Panc1 (cell line): ENCODE measurements around the gene ANTXR1. TPM values are rescaled to one million over a fixed set of nuclear protein-coding genes. Genes with fewer than 3 reads are reported as not detected.
A peak's percentile ranks its signal among the peaks of the same experiment; 100 is the strongest.

ENCODE experiments used
- ATAC-seq: fragments of 200-7000 bp; cut with Tn5 transposase; 2 replicates; pipeline ENCODE4 v1.9.1; 2020; ENCODE audit warnings: mild to moderate bottlenecking, moderate library complexity
- BruUV-seq: library from RNA; stranded (reverse); fragments of 400-500 nt; replicated peaks from 2 replicates; lab custom pipeline; 2021; lab: Mats Ljungman, UMichigan
- CTCF ChIA-PET: fragments of 300-600 bp; sonication (Branson Sonifier 250); formaldehyde crosslinking; loops from one replicate; lab custom pipeline; 2022; ENCODE audit warnings: antibody characterized with exemption; lab: Charles Lee
- POLR2A ChIA-PET: fragments of 300-600 bp; sonication (Branson Sonifier 250); formaldehyde crosslinking; loops from one replicate; lab custom pipeline; 2022; ENCODE audit warnings: antibody characterized with exemption; lab: Charles Lee
- DNase-seq: peaks from one replicate; pipeline ENCODE4 v3.0.0-alpha.2; 2010; ENCODE audit warnings: low read depth, low spot score
- H3K27ac ChIP-seq: 2 replicates; pipeline ENCODE4 v1.5.1; 2011; ENCODE audit warnings: mild to moderate bottlenecking, low read length, inconsistent platforms
- H3K27me3 ChIP-seq: fragments of 200-500 bp; sonication (Bioruptor generic); 2 replicates; pipeline ENCODE4 v1.6.0; 2014; ENCODE audit warnings: low read length, inconsistent platforms; ENCODE audit not compliant: control insufficient read depth, insufficient read depth
- H3K36me3 ChIP-seq: fragments of 200-500 bp; sonication (Bioruptor generic); 2 replicates; pipeline ENCODE4 v1.5.1; 2014; ENCODE audit warnings: inconsistent platforms, mild to moderate bottlenecking, low read length, moderate library complexity; ENCODE audit not compliant: control insufficient read depth, insufficient read depth
- H3K4me1 ChIP-seq: 2 replicates; pipeline ENCODE4 v1.5.1; 2011; ENCODE audit warnings: inconsistent platforms, mild to moderate bottlenecking, low read length, moderate library complexity; ENCODE audit not compliant: control insufficient read depth, insufficient read depth
- H3K4me3 ChIP-seq, 2 experiments: 2 replicates each; pipeline ENCODE4 v1.5.1; 2011 to 2012; ENCODE audit warnings: low read depth in 2 of 2, low read length in 2 of 2, mild to moderate bottlenecking in 2 of 2, inconsistent platforms in 1 of 2, moderate library complexity in 1 of 2
- H3K9me3 ChIP-seq: fragments of 200-500 bp; sonication (Bioruptor generic); 2 replicates; pipeline ENCODE4 v1.5.1; 2014; ENCODE audit warnings: low read depth, mild to moderate bottlenecking, inconsistent platforms, low read length, moderate library complexity; ENCODE audit not compliant: control insufficient read depth, insufficient read depth
- POLR2AphosphoS5 ChIP-seq: IDR thresholded peaks from 2 replicates; pipeline ENCODE4 v1.6.1; 2012; ENCODE audit warnings: mild to moderate bottlenecking, low read depth, low read length, moderate library complexity
- SIN3A ChIP-seq: IDR thresholded peaks from 2 replicates; pipeline ENCODE4 v1.6.1; 2012; ENCODE audit warnings: low read depth, mild to moderate bottlenecking, low read length, moderate library complexity, borderline replicate concordance; ENCODE audit not compliant: insufficient read depth
- TCF7L2 ChIP-seq: IDR thresholded peaks from 2 replicates; pipeline ENCODE4 v1.6.1; 2011; ENCODE audit warnings: mild to moderate bottlenecking, low read depth, low read length, inconsistent platforms
- in situ Hi-C: cut with HindIII; loops from 2 replicates; pipeline ENCODE4 v1.10.0; 2016; ENCODE audit warnings: low sequenced_read_pairs, low pct_unique_long_range_greater_than_20kb
- intact Hi-C: fragments of 100-400 bp; cut with micrococcal nuclease; formaldehyde crosslinking; loops from one replicate; pipeline ENCODE4 v1.10.0; 2022; ENCODE audit not compliant: unreplicated experiment
- total RNA-seq: library from RNA; stranded (reverse); gene quantifications from one replicate; pipeline ENCODE4 v1.2.1, GENCODE V29; 2021; ENCODE audit not compliant: unreplicated experiment
- TF ChIP-seq, protein P1 (sequence below), 2 experiments: IDR thresholded peaks; 2 replicates each; pipeline ENCODE4 v1.6.1; 2011 to 2012; ENCODE audit warnings: low read depth in 2 of 2, control low read depth in 1 of 2, low read length in 1 of 2, mild to moderate bottlenecking in 1 of 2, moderate library complexity in 1 of 2; ENCODE audit not compliant: insufficient read depth in 1 of 2
- TF ChIP-seq, protein P2 (sequence below): fragments of 450-650 bp; IDR thresholded peaks from 2 replicates; pipeline ENCODE4 v1.5.1; 2017; ENCODE audit warnings: mild to moderate bottlenecking

ANTXR1 gene
- total RNA-seq, 1 experiment from 2014 or later: 132 TPM

DNA sequence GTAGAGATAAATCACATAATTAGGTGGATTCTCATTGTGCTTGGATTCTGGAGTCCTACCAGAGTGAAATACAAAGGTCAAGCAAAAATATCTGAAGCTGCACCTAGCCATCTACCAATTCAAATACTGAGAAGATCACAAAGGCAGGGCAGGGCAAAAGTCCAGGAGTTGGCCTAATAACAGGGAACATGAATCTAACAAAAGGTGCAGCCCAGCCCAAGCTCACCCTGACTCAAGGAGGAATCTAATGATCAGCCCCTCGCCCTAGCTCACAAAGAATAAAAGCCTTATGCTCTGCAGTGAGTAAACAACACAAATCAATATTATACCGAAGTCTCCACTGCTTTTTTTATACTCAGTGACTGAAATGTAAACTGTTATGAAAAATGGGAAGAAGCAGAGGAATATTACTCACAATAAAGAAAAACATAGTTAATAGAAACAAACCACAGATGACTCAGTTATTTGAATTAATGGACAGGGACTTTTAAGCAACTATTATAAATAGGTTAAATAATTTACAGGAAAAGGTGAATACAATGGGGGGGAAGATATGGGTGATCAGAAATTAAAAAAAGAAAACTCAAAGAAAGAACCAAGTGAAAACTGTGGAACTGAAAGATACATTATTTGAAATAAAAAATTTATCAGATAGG is 49.5 kb downstream of the ANTXR1 start:
- Histone ChIP-seq H3K27me3 (no peaks in the 10 kb centered on the region), H3K4me3 (no peak overlapping the region), H3K36me3 (no peaks in the 10 kb centered on the region; the same call in 1 of the 2 replicates), H3K27ac (no peak overlapping the region; the same call in 1 of the 2 replicates), H3K9me3 (peaks cover 13% of the 10 kb centered on the region), H3K4me1 (peaks cover 15% of the 10 kb centered on the region)
- no TSS peak for BruUV-seq
- no peak for ATAC-seq
- CTCF ChIA-PET: no interaction called here
- POLR2A ChIA-PET: no interaction called here
- intact Hi-C loops: no loop called here
- in situ Hi-C loops: no loop called here
- no peak for DNase-seq
- TF ChIP-seq SIN3A (no peak), TCF7L2 (no peak), POLR2AphosphoS5 (no peak)
- TF ChIP-seq, protein P1, sequence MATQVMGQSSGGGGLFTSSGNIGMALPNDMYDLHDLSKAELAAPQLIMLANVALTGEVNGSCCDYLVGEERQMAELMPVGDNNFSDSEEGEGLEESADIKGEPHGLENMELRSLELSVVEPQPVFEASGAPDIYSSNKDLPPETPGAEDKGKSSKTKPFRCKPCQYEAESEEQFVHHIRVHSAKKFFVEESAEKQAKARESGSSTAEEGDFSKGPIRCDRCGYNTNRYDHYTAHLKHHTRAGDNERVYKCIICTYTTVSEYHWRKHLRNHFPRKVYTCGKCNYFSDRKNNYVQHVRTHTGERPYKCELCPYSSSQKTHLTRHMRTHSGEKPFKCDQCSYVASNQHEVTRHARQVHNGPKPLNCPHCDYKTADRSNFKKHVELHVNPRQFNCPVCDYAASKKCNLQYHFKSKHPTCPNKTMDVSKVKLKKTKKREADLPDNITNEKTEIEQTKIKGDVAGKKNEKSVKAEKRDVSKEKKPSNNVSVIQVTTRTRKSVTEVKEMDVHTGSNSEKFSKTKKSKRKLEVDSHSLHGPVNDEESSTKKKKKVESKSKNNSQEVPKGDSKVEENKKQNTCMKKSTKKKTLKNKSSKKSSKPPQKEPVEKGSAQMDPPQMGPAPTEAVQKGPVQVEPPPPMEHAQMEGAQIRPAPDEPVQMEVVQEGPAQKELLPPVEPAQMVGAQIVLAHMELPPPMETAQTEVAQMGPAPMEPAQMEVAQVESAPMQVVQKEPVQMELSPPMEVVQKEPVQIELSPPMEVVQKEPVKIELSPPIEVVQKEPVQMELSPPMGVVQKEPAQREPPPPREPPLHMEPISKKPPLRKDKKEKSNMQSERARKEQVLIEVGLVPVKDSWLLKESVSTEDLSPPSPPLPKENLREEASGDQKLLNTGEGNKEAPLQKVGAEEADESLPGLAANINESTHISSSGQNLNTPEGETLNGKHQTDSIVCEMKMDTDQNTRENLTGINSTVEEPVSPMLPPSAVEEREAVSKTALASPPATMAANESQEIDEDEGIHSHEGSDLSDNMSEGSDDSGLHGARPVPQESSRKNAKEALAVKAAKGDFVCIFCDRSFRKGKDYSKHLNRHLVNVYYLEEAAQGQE (IDR thresholded peaks at IDR 0.05; ENCODE audit: insufficient read depth in 1 of 2, low read depth in 2 of 2, low read length in 1 of 2): no peak
- TF ChIP-seq, protein P2, sequence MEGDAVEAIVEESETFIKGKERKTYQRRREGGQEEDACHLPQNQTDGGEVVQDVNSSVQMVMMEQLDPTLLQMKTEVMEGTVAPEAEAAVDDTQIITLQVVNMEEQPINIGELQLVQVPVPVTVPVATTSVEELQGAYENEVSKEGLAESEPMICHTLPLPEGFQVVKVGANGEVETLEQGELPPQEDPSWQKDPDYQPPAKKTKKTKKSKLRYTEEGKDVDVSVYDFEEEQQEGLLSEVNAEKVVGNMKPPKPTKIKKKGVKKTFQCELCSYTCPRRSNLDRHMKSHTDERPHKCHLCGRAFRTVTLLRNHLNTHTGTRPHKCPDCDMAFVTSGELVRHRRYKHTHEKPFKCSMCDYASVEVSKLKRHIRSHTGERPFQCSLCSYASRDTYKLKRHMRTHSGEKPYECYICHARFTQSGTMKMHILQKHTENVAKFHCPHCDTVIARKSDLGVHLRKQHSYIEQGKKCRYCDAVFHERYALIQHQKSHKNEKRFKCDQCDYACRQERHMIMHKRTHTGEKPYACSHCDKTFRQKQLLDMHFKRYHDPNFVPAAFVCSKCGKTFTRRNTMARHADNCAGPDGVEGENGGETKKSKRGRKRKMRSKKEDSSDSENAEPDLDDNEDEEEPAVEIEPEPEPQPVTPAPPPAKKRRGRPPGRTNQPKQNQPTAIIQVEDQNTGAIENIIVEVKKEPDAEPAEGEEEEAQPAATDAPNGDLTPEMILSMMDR: no peak

GRCh38 chr2:69065735-69066336 is 52.9 kb downstream of the ANTXR1 start:
- BruUV-seq: no TSS peak
- no peaks in the 10 kb centered on the region; the same call in none of the 2 replicates for H3K36me3 ChIP-seq
- DNase-seq: no peak
- POLR2A ChIA-PET: no interaction called here
- intact Hi-C loops: no loop called here
- CTCF ChIA-PET: no interaction called here
- in situ Hi-C loops: no loop called here
- H3K27ac ChIP-seq: peak overlapping the region; percentile 5; the same call in 1 of the 2 replicates
- no peaks in the 10 kb centered on the region for H3K27me3 ChIP-seq
- H3K9me3 ChIP-seq: peaks cover 13% of the 10 kb centered on the region
- no peak overlapping the region for H3K4me3 ChIP-seq
- TF ChIP-seq, protein P1 (IDR thresholded peaks at IDR 0.05; ENCODE audit: insufficient read depth in 1 of 2, low read depth in 2 of 2, low read length in 1 of 2): no peak
- TF ChIP-seq, protein P2: no peak
- TF ChIP-seq TCF7L2 (no peak), SIN3A (no peak), POLR2AphosphoS5 (no peak)
- ATAC-seq: no peak
- peaks cover 12% of the 10 kb centered on the region for H3K4me1 ChIP-seq
